Esophagus muscularis mucosa (tissue), 4 donors: ENCODE results near the gene ANKRD9.

Experiments
- CTCF ChIP-seq, 3 experiments: fragments of 200-600 bp in 2 of 3; fragments of 450-650 bp in 1 of 3; sonication (generic) in 2 of 3; IDR thresholded peaks; one replicate each; pipeline ENCODE4 v1.5.1; 2017 to 2019; ENCODE audit warnings: antibody characterized with exemption in 3 of 3, mild to moderate bottlenecking in 2 of 3, moderate library complexity in 1 of 3
- EP300 ChIP-seq: sonication (generic); formaldehyde crosslinking; IDR thresholded peaks from one replicate; pipeline ENCODE4 v1.6.1; 2017; ENCODE audit warnings: antibody characterized with exemption
- POLR2A ChIP-seq: fragments of 450-650 bp; IDR thresholded peaks from one replicate; pipeline ENCODE4 v1.6.1; 2017; ENCODE audit warnings: antibody characterized with exemption, moderate library complexity, mild to moderate bottlenecking, low read depth

- TF ChIP-seq POLR2A (no peak), CTCF (IDR thresholded peaks at IDR 0.05) (no peak), EP300 (no peak)
Measured at GRCh38 chr14:102499401-102500157, 10.0 kb downstream of the ANKRD9 start.
